GM12801 (cell line): Measurements from ENCODE around the gene SP2.

Experiments
- TF ChIP-seq, protein P1 (sequence below): IDR thresholded peaks from one replicate; pipeline ENCODE4 v1.5.1; 2011; ENCODE audit warnings: control low read depth; ENCODE audit not compliant: insufficient read length; ENCODE audit errors: extremely low read depth

SP2 gene

DNA sequence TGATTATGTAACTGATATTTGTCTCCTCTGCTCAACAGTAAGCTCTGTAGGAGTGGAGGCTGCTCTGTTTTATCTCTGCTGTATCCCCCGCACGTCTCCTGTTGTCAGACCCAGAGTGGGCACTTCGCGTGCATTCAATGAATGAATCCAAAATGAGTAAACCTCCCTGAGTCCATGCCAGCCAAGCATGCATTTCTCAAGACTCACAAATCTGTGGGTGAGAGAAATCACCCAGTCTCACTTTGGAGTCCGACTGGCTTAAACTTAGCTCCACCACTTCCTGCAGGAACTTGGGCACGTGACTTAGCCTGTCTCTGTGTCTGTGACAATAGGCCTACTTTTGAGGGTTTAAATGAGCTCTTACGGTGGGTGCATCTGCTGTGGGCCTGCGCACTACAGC lies 49.0 kb downstream of the SP2 start:
- TF ChIP-seq, protein P1, sequence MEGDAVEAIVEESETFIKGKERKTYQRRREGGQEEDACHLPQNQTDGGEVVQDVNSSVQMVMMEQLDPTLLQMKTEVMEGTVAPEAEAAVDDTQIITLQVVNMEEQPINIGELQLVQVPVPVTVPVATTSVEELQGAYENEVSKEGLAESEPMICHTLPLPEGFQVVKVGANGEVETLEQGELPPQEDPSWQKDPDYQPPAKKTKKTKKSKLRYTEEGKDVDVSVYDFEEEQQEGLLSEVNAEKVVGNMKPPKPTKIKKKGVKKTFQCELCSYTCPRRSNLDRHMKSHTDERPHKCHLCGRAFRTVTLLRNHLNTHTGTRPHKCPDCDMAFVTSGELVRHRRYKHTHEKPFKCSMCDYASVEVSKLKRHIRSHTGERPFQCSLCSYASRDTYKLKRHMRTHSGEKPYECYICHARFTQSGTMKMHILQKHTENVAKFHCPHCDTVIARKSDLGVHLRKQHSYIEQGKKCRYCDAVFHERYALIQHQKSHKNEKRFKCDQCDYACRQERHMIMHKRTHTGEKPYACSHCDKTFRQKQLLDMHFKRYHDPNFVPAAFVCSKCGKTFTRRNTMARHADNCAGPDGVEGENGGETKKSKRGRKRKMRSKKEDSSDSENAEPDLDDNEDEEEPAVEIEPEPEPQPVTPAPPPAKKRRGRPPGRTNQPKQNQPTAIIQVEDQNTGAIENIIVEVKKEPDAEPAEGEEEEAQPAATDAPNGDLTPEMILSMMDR: no peak

DNA sequence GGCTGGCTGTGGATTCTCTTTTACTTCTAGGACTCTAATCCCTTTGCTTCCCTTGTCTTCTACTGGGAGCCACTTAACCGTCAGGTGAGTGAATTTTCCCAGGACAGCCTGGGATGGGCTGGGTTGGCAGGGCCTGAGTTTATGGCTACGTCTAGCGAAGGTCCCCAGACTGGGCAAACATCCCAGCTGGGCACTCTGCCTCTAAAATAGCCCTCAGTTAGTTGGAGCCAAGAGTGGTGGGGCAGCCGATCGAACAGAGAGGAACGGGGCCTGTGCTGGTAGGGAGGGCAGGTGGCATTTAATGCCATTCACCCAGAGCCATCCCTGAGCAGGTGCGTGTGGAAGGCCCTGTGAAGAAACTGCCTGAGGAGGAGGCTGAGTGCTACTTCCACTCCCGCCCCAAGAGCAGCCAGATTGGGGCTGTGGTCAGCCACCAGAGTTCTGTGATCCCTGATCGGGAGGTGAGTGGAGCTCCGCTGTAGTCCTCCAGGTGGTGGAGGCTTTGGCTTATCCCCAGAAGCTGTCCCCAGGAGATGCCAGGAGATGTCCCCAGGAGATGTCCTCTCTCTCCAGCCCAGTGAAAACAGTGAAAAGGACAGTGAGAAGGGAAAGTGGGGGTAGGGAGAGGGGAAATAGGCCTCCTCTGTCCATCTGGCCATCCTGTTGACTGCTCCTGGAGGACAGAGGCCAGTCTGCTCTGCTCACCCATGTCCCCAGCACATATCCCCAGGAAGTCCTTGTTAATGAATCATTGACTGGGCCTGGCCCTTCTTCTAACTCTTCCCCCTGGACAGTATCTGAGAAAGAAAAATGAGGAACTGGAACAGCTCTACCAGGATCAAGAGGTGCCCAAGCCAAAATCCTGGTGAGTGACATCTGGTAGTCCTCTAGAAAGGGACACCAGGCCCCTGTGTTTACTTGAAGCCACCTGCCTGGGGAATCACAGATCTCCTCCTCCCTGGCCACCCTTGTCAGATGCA lies 49.8 kb downstream of the SP2 start:
- TF ChIP-seq, protein P1: no peak

DNA sequence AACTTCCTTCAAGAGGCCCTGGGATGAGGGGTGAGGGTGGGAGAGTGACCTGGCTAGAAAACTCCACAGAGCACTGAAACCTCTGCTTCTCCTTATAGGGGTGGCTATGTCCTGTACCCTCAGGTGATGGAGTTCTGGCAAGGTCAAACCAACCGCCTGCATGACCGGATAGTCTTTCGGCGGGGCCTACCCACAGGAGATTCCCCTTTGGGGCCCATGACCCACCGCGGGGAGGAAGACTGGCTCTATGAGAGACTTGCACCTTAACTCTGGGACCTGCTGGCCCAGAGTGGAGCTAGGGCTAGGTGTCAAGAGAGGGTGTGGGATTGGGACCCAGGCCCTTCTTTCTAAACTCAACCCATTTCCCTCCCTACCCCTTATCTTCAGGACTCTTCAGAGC lies 50.5 kb downstream of the SP2 start:
- TF ChIP-seq, protein P1: no peak

DNA sequence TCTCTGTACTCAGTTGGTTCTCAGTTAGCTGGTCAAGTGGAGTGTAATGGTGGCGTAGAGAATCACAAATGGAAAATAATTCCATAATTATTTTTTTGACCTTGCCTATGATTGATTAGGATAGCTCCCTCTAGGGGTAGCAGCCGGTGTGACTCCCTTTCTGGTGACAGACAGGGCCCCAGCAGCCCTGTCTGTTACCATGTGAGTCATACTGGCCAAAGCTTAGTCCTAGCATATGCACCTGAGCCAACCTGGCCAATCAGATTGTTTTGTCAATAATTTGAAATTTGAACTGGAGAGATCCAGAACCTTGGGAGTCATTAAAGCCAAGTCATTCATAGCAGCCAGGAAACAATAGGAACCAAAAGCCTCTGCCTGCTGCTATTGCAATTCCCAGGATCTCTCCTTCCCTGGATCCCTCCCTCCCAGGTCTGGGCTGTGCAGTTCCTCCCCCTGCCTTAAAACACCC lies 50.9 kb downstream of the SP2 start:
- TF ChIP-seq, protein P1: no peak

DNA sequence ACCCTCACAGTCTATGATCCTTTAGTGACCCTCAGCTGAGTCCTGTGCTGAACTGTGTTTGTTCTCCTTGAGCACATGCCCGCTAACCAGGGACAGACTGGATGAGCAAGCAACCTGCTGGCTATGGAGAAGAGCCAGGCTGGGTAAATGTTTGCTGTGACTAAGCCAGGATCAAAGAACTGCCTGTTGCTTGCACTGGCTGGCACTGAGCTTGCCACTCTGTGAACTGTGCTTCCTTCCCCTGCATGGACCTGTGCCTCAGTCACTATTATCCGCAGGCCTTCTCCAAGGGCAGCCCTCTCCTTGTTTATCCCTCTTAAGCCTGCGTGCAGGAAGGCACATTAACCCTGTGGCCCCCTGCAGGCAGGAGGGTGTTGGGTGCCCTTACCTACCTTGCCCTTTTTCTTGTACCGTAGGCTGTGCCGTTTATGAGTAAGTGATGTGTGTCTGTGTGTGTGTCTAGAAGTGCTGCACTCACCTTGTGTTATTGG lies 52.7 kb downstream of the SP2 start:
- TF ChIP-seq, protein P1: no peak

DNA sequence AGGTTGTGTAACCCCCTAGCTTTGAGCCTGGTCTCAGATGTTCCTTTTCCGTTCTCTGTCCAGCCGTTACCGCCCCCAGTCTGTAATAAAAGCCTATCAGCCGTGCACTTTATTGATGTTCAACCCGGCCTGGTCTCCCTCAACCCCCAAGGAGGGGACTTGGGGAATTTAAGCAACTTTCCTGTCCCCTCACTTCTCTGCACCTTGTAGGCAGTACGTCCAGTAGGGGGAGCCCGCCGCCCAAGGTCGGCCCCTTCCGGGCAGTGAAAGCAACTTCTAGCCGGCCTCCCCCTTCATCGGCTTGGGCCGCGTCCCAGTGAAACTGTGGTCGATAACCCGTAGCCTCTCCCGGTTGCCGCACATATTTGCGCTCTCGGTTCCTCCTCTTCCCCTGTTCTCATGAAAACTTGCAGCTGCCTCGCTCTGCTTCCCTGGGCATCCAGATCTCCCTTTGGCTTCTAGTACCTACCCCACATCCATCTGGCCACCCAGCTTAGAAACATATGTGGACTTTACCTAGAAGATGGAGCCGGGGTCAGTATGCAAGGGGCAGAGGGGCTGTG lies 53.2 kb downstream of the SP2 start:
- TF ChIP-seq, protein P1: no peak

DNA sequence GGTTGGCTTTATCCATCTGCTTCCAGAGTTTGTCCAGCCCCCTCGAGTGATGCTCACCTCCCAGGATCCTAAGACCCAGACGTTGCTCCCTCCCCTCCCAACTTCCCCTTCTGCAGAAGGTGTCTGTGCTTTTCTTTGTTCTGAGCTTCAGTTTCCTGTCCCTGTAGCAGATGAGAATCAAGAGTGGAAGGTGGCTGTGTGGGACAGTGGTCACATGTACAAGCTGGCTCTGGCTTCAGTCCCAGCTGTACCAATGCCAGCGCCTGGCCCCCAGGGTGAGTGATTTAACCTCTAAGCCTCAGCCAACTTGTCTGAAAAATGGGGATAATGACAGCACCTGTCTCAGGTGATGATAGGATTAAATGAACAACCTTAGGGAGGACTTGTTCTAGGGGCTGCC lies 53.9 kb downstream of the SP2 start:
- TF ChIP-seq, protein P1: no peak
